H1 (cell line): ENCODE results near the gene ZNF414. TPM values are rescaled to one million over a fixed set of nuclear protein-coding genes. Genes with fewer than 3 reads are reported as not detected.

ENCODE experiments used
- CEBPB ChIP-seq: IDR thresholded peaks from 2 replicates; pipeline ENCODE4 v1.6.1; 2012; ENCODE audit warnings: low read depth, low read length
- CHD2 ChIP-seq: IDR thresholded peaks from 2 replicates; pipeline ENCODE4 v1.6.1; 2012; ENCODE audit warnings: low read length, improper control_type of control experiment
- EZH2 ChIP-seq: fragments of 200-600 bp; sonication (generic); IDR thresholded peaks from 2 replicates; pipeline ENCODE4 v1.7.1; 2012; ENCODE audit warnings: low read depth, mild to moderate bottlenecking, moderate library complexity, low read length, inconsistent platforms; ENCODE audit not compliant: severe bottlenecking
- SIRT6 ChIP-seq: IDR thresholded peaks from one replicate; pipeline ENCODE4 v1.7.1; 2012; ENCODE audit warnings: low read length, inconsistent platforms
- polyA plus RNA-seq, 7 experiments: library from polyadenylated mRNA; depleted of rRNA in 3 of 7; stranded (reverse) in 5 of 7; unstranded in 2 of 7; fragments of >200 nt in 5 of 7; fragments of 200-250 nt in 2 of 7; gene quantifications; 1 replicate in 5 of 7; 2 replicates in 1 of 7; 4 replicates in 1 of 7; pipeline versions ENCODE4 v1.2.1 to v1.2.3, GENCODE V29; 2011 to 2013; ENCODE audit warnings: missing spikeins in 2 of 7, mixed read lengths in 2 of 7
- total RNA-seq: library from RNA; stranded (reverse); fragmentation: NEBNext Ultra II Directional; extraction: Animal tissue kit (Norgen Biotek cat#: 25700); gene quantifications from 2 replicates; pipeline ENCODE4 v1.2.1, GENCODE V29; 2021
- TF ChIP-seq, protein P1 (sequence below): fragments of 300-600 bp; sonication (generic); IDR thresholded peaks from 2 replicates; pipeline ENCODE4 v1.7.1; 2012; ENCODE audit warnings: low read length, moderate library complexity, mild to moderate bottlenecking, inconsistent platforms; ENCODE audit not compliant: insufficient replicate concordance

Gene ZNF414
- total and polyA plus RNA-seq, 2 of the 8 experiments (the other 6 are each of a cell fraction or from before 2014, with no cell fraction given): 9.7 to 26.8 TPM

DNA sequence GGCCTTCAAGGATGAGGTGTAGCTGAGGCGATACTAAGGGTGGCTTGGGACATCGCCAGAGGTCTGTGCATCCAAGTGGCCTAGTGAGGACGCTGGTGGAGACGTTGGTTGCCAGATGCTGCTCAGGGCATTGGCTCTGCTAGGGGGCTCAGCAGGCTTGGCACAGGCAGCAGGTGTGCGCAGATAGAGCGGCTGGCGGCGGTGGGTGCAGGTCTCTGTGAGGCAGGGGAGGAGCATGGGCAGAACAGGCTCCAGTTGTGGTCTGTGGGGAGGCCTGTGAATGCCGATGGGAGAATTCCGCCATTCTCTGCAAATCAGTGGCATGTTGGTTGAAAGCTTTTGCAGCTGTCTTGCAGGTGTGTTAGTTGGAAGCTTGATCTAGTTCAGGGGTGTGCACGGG is 32.8 kb downstream of the ZNF414 start (continued):
- TF ChIP-seq SIRT6 (no peak), CHD2 (no peak), EZH2 (no peak), CEBPB (no peak)
- TF ChIP-seq, protein P1, sequence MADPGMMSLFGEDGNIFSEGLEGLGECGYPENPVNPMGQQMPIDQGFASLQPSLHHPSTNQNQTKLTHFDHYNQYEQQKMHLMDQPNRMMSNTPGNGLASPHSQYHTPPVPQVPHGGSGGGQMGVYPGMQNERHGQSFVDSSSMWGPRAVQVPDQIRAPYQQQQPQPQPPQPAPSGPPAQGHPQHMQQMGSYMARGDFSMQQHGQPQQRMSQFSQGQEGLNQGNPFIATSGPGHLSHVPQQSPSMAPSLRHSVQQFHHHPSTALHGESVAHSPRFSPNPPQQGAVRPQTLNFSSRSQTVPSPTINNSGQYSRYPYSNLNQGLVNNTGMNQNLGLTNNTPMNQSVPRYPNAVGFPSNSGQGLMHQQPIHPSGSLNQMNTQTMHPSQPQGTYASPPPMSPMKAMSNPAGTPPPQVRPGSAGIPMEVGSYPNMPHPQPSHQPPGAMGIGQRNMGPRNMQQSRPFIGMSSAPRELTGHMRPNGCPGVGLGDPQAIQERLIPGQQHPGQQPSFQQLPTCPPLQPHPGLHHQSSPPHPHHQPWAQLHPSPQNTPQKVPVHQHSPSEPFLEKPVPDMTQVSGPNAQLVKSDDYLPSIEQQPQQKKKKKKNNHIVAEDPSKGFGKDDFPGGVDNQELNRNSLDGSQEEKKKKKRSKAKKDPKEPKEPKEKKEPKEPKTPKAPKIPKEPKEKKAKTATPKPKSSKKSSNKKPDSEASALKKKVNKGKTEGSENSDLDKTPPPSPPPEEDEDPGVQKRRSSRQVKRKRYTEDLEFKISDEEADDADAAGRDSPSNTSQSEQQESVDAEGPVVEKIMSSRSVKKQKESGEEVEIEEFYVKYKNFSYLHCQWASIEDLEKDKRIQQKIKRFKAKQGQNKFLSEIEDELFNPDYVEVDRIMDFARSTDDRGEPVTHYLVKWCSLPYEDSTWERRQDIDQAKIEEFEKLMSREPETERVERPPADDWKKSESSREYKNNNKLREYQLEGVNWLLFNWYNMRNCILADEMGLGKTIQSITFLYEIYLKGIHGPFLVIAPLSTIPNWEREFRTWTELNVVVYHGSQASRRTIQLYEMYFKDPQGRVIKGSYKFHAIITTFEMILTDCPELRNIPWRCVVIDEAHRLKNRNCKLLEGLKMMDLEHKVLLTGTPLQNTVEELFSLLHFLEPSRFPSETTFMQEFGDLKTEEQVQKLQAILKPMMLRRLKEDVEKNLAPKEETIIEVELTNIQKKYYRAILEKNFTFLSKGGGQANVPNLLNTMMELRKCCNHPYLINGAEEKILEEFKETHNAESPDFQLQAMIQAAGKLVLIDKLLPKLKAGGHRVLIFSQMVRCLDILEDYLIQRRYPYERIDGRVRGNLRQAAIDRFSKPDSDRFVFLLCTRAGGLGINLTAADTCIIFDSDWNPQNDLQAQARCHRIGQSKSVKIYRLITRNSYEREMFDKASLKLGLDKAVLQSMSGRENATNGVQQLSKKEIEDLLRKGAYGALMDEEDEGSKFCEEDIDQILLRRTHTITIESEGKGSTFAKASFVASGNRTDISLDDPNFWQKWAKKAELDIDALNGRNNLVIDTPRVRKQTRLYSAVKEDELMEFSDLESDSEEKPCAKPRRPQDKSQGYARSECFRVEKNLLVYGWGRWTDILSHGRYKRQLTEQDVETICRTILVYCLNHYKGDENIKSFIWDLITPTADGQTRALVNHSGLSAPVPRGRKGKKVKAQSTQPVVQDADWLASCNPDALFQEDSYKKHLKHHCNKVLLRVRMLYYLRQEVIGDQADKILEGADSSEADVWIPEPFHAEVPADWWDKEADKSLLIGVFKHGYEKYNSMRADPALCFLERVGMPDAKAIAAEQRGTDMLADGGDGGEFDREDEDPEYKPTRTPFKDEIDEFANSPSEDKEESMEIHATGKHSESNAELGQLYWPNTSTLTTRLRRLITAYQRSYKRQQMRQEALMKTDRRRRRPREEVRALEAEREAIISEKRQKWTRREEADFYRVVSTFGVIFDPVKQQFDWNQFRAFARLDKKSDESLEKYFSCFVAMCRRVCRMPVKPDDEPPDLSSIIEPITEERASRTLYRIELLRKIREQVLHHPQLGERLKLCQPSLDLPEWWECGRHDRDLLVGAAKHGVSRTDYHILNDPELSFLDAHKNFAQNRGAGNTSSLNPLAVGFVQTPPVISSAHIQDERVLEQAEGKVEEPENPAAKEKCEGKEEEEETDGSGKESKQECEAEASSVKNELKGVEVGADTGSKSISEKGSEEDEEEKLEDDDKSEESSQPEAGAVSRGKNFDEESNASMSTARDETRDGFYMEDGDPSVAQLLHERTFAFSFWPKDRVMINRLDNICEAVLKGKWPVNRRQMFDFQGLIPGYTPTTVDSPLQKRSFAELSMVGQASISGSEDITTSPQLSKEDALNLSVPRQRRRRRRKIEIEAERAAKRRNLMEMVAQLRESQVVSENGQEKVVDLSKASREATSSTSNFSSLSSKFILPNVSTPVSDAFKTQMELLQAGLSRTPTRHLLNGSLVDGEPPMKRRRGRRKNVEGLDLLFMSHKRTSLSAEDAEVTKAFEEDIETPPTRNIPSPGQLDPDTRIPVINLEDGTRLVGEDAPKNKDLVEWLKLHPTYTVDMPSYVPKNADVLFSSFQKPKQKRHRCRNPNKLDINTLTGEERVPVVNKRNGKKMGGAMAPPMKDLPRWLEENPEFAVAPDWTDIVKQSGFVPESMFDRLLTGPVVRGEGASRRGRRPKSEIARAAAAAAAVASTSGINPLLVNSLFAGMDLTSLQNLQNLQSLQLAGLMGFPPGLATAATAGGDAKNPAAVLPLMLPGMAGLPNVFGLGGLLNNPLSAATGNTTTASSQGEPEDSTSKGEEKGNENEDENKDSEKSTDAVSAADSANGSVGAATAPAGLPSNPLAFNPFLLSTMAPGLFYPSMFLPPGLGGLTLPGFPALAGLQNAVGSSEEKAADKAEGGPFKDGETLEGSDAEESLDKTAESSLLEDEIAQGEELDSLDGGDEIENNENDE: no peak
